ENCODE data around the gene MEAK7.

MEAK7 gene

GRCh38 chr16:84547546-84548061, 43.1 kb upstream of the MEAK7 start:
- no peaks in the 10 kb centered on the region for H3K9me2 ChIP-seq (replicated peaks; ENCODE audit: control insufficient read depth, low read length)
- no peak overlapping the region for H3K27ac ChIP-seq (ENCODE audit: low read depth, low read length)
- no peaks in the 10 kb centered on the region for H3K79me2 ChIP-seq (ENCODE audit: control insufficient read depth, low read length)
- peaks cover 16% of the 10 kb centered on the region for H3K27me3 ChIP-seq (ENCODE audit: control insufficient read depth, low read length)
- no peaks in the 10 kb centered on the region for H3F3A ChIP-seq (ENCODE audit: control insufficient read depth, insufficient read depth)
- H3K4me2 ChIP-seq (ENCODE audit: low read length) = no peak overlapping the region
- no peaks in the 10 kb centered on the region for H4K20me1 ChIP-seq (ENCODE audit: control insufficient read depth, insufficient read depth, low read depth, low read length)
- H3K9me3 ChIP-seq (ENCODE audit: control insufficient read depth, insufficient read depth, low read length) = no peaks in the 10 kb centered on the region
- no peak for TF ChIP-seq CTCF (IDR thresholded peaks at IDR 0.05; ENCODE audit: low read depth, low read length, poor library complexity, severe bottlenecking)
- TF ChIP-seq EZH2phosphoT487 (IDR thresholded peaks at IDR 0.05; ENCODE audit: borderline replicate concordance, low read length) = no peak
- H3K4me3 ChIP-seq (ENCODE audit: low read length) = no peak overlapping the region
- H3K4me1 ChIP-seq (ENCODE audit: control insufficient read depth, low read length) = peaks cover 14% of the 10 kb centered on the region
- H3K36me3 ChIP-seq (ENCODE audit: control insufficient read depth, low read length) = no peaks in the 10 kb centered on the region

GRCh38 chr16:84546669-84547545, 42.4 kb upstream of the MEAK7 start:
- no peak overlapping the region for H3K4me3 ChIP-seq (ENCODE audit: low read length)

GRCh38 chr16:84545114-84545737, 40.8 kb upstream of the MEAK7 start:
- Histone ChIP-seq H3K27ac (ENCODE audit: low read depth, low read length) (no peak overlapping the region), H3K4me1 (ENCODE audit: control insufficient read depth, low read length) (peaks cover 9% of the 10 kb centered on the region), H4K20me1 (ENCODE audit: control insufficient read depth, insufficient read depth, low read depth, low read length) (no peaks in the 10 kb centered on the region), H3K4me3 (ENCODE audit: low read length) (no peak overlapping the region), H3K36me3 (ENCODE audit: control insufficient read depth, low read length) (no peaks in the 10 kb centered on the region), H3K79me2 (ENCODE audit: control insufficient read depth, low read length) (no peaks in the 10 kb centered on the region), H3K27me3 (ENCODE audit: control insufficient read depth, low read length) (peaks cover 16% of the 10 kb centered on the region), H3K4me2 (ENCODE audit: low read length) (no peak overlapping the region), H3K9me2 (replicated peaks; ENCODE audit: control insufficient read depth, low read length) (no peaks in the 10 kb centered on the region), H3K9me3 (ENCODE audit: control insufficient read depth, insufficient read depth, low read length) (no peaks in the 10 kb centered on the region), H3F3A (ENCODE audit: control insufficient read depth, insufficient read depth) (no peaks in the 10 kb centered on the region)
- TF ChIP-seq CTCF (IDR thresholded peaks at IDR 0.05; ENCODE audit: low read depth, low read length, poor library complexity, severe bottlenecking) (no peak), EZH2phosphoT487 (IDR thresholded peaks at IDR 0.05; ENCODE audit: borderline replicate concordance, low read length) (no peak)

More at GRCh38 chr16:84546669-84547545, 42.4 kb upstream of the MEAK7 start:
- H3K79me2 ChIP-seq (ENCODE audit: control insufficient read depth, low read length) = no peaks in the 10 kb centered on the region
- H3K9me3 ChIP-seq (ENCODE audit: control insufficient read depth, insufficient read depth, low read length) = no peaks in the 10 kb centered on the region
- H3K27me3 ChIP-seq (ENCODE audit: control insufficient read depth, low read length) = peaks cover 16% of the 10 kb centered on the region
- H3K9me2 ChIP-seq (replicated peaks; ENCODE audit: control insufficient read depth, low read length) = no peaks in the 10 kb centered on the region
- H3K4me2 ChIP-seq (ENCODE audit: low read length) = no peak overlapping the region
- no peak for TF ChIP-seq EZH2phosphoT487 (IDR thresholded peaks at IDR 0.05; ENCODE audit: borderline replicate concordance, low read length)
- TF ChIP-seq CTCF (IDR thresholded peaks at IDR 0.05; ENCODE audit: low read depth, low read length, poor library complexity, severe bottlenecking) = no peak
- H3K27ac ChIP-seq (ENCODE audit: low read depth, low read length) = no peak overlapping the region
- H3F3A ChIP-seq (ENCODE audit: control insufficient read depth, insufficient read depth) = no peaks in the 10 kb centered on the region
- no peaks in the 10 kb centered on the region for H4K20me1 ChIP-seq (ENCODE audit: control insufficient read depth, insufficient read depth, low read depth, low read length)
- H3K36me3 ChIP-seq (ENCODE audit: control insufficient read depth, low read length) = no peaks in the 10 kb centered on the region
- H3K4me1 ChIP-seq (ENCODE audit: control insufficient read depth, low read length) = peaks cover 12% of the 10 kb centered on the region

Measured in DOHH2 (cell line).